Measurements from ENCODE around the gene NAGPA. TPM values are rescaled to one million over a fixed set of nuclear protein-coding genes. Genes with fewer than 3 reads are reported as not detected.

The NAGPA gene
- polyA plus RNA-seq, 1 donor from 2014 or later = 36.6 TPM

- Histone ChIP-seq H2AFZ (ENCODE audit: low read depth, low read length) (no peak overlapping the region), H3K4me2 (ENCODE audit: low read length) (no peak overlapping the region), H3K4me3 (ENCODE audit: low read length) (no peak overlapping the region), H3K9me2 (ENCODE audit: insufficient read depth, low read length) (no peaks in the 10 kb centered on the region), H3K79me2 (replicated peaks; ENCODE audit: insufficient read depth, low read length) (no peaks in the 10 kb centered on the region), H3K9ac (ENCODE audit: low read length) (no peak overlapping the region), H3K9me3 (ENCODE audit: low read length) (peaks cover 4% of the 10 kb centered on the region), H3F3A (ENCODE audit: insufficient read depth, low read length, poor library complexity, severe bottlenecking) (no peaks in the 10 kb centered on the region), H3K36me3 (ENCODE audit: insufficient read depth, low read length) (no peaks in the 10 kb centered on the region), H4K20me1 (ENCODE audit: insufficient read depth) (no peaks in the 10 kb centered on the region), H3K27me3 (ENCODE audit: insufficient read depth, low read depth, low read length) (no peaks in the 10 kb centered on the region), H3K27ac (ENCODE audit: low read length) (no peak overlapping the region)
- TF ChIP-seq RAD21 (conservative IDR thresholded peaks at IDR 0.05) (no peak), TAF1 (IDR thresholded peaks at IDR 0.05; ENCODE audit: low read depth) (no peak), EZH2 (IDR thresholded peaks at IDR 0.05; ENCODE audit: borderline replicate concordance, insufficient read depth, low read length, poor library complexity, severe bottlenecking) (no peak), EP300 (conservative IDR thresholded peaks at IDR 0.05; ENCODE audit: poor library complexity, severe bottlenecking) (no peak), REST (IDR thresholded peaks at IDR 0.05; ENCODE audit: borderline replicate concordance) (no peak)
These were observed 54.6 kb downstream of the NAGPA start for GRCh38 chr16:4979164-4979563.

GRCh38 chr16:4976611-4977145 is 57.1 kb downstream of the NAGPA start:
- H3F3A ChIP-seq (ENCODE audit: insufficient read depth, low read length, poor library complexity, severe bottlenecking) = no peaks in the 10 kb centered on the region
- H3K9ac ChIP-seq (ENCODE audit: low read length) = no peak overlapping the region
- H2AFZ ChIP-seq (ENCODE audit: low read depth, low read length) = no peak overlapping the region
- H3K79me2 ChIP-seq (replicated peaks; ENCODE audit: insufficient read depth, low read length) = no peaks in the 10 kb centered on the region
- H4K20me1 ChIP-seq (ENCODE audit: insufficient read depth) = no peaks in the 10 kb centered on the region
- no peaks in the 10 kb centered on the region for H3K36me3 ChIP-seq (ENCODE audit: insufficient read depth, low read length)
- peaks cover 4% of the 10 kb centered on the region for H3K9me3 ChIP-seq (ENCODE audit: low read length)
- H3K27me3 ChIP-seq (ENCODE audit: insufficient read depth, low read depth, low read length) = no peaks in the 10 kb centered on the region
- TF ChIP-seq MXI1 (conservative IDR thresholded peaks at IDR 0.05; ENCODE audit: poor library complexity, severe bottlenecking) (no peak), SMC3 (conservative IDR thresholded peaks at IDR 0.05; ENCODE audit: poor library complexity) (no peak), POLR2AphosphoS5 (IDR thresholded peaks at IDR 0.05) (no peak), EP300 (conservative IDR thresholded peaks at IDR 0.05; ENCODE audit: poor library complexity, severe bottlenecking) (no peak), RAD21 (conservative IDR thresholded peaks at IDR 0.05) (no peak), EZH2 (IDR thresholded peaks at IDR 0.05; ENCODE audit: borderline replicate concordance, insufficient read depth, low read length, poor library complexity, severe bottlenecking) (no peak), TAF1 (IDR thresholded peaks at IDR 0.05; ENCODE audit: low read depth) (no peak)
- no peak overlapping the region for H3K27ac ChIP-seq (ENCODE audit: low read length)
- H3K9me2 ChIP-seq (ENCODE audit: insufficient read depth, low read length) = no peaks in the 10 kb centered on the region
- no peak overlapping the region for H3K4me3 ChIP-seq (ENCODE audit: low read length)
- no peak overlapping the region for H3K4me2 ChIP-seq (ENCODE audit: low read length)

GRCh38 chr16:4976079-4976478 is 57.7 kb downstream of the NAGPA start:
- Histone ChIP-seq H3K4me3 (ENCODE audit: low read length) (no peak overlapping the region), H3K9me3 (ENCODE audit: low read length) (peaks cover 4% of the 10 kb centered on the region), H3K27me3 (ENCODE audit: insufficient read depth, low read depth, low read length) (no peaks in the 10 kb centered on the region), H3F3A (ENCODE audit: insufficient read depth, low read length, poor library complexity, severe bottlenecking) (no peaks in the 10 kb centered on the region), H3K9me2 (ENCODE audit: insufficient read depth, low read length) (no peaks in the 10 kb centered on the region), H4K20me1 (ENCODE audit: insufficient read depth) (no peaks in the 10 kb centered on the region), H2AFZ (ENCODE audit: low read depth, low read length) (no peak overlapping the region), H3K27ac (ENCODE audit: low read length) (no peak overlapping the region), H3K9ac (ENCODE audit: low read length) (no peak overlapping the region), H3K79me2 (replicated peaks; ENCODE audit: insufficient read depth, low read length) (no peaks in the 10 kb centered on the region), H3K36me3 (ENCODE audit: insufficient read depth, low read length) (no peaks in the 10 kb centered on the region), H3K4me2 (ENCODE audit: low read length) (no peak overlapping the region)
- TF ChIP-seq EP300 (conservative IDR thresholded peaks at IDR 0.05; ENCODE audit: poor library complexity, severe bottlenecking) (no peak), CTCF (IDR thresholded peaks at IDR 0.05; ENCODE audit: poor library complexity, severe bottlenecking) (no peak), POLR2AphosphoS5 (IDR thresholded peaks at IDR 0.05) (no peak), RAD21 (conservative IDR thresholded peaks at IDR 0.05) (no peak), REST (IDR thresholded peaks at IDR 0.05; ENCODE audit: borderline replicate concordance) (no peak), TAF1 (IDR thresholded peaks at IDR 0.05; ENCODE audit: low read depth) (no peak), SMC3 (conservative IDR thresholded peaks at IDR 0.05; ENCODE audit: poor library complexity) (no peak), MXI1 (conservative IDR thresholded peaks at IDR 0.05; ENCODE audit: poor library complexity, severe bottlenecking) (no peak), EZH2 (IDR thresholded peaks at IDR 0.05; ENCODE audit: borderline replicate concordance, insufficient read depth, low read length, poor library complexity, severe bottlenecking) (no peak)
